Activated B cell treated with CpG ODN at 0.5 μM for 24 hours (primary cell): ENCODE measurements around the gene MX2. TPM values are rescaled to one million over a fixed set of nuclear protein-coding genes. Genes with fewer than 3 reads are reported as not detected.
A peak's percentile ranks its signal among the peaks of the same experiment; 100 is the strongest.

Experiments
- ATAC-seq: fragments of 200-7000 bp; cut with Tn5 transposase; one replicate; pipeline ENCODE4 v1.10.0; 2021; ENCODE audit warnings: low read depth, mild to moderate bottlenecking, moderate library complexity
- CTCF ChIA-PET: fragments of 350-600 bp; sonication (Branson Sonifier 250); formaldehyde crosslinking; loops from one replicate; lab custom pipeline; 2021; ENCODE audit warnings: antibody characterized with exemption; lab: Charles Lee
- POLR2A ChIA-PET: fragments of 350-600 bp; sonication (Branson Sonifier 250); formaldehyde crosslinking; loops from one replicate; lab custom pipeline; 2021; ENCODE audit warnings: antibody characterized with exemption; lab: Charles Lee
- DNase-seq: peaks from one replicate; pipeline ENCODE4 v3.0.0; 2022
- H3K27ac Mint-ChIP-seq: one replicate; pipeline ENCODE4 v1.8.0; 2020; ENCODE audit warnings: mixed read lengths
- H3K27me3 Mint-ChIP-seq: one replicate; pipeline ENCODE4 v1.8.0; 2021; ENCODE audit warnings: mixed read lengths
- H3K36me3 Mint-ChIP-seq: one replicate; pipeline ENCODE4 v1.8.0; 2021; ENCODE audit warnings: low read depth, mixed read lengths
- H3K4me1 Mint-ChIP-seq: one replicate; pipeline ENCODE4 v1.8.0; 2021; ENCODE audit warnings: mixed read lengths
- H3K4me3 Mint-ChIP-seq: one replicate; pipeline ENCODE4 v1.8.0; 2020; ENCODE audit warnings: mild to moderate bottlenecking, mixed read lengths
- H3K9me3 Mint-ChIP-seq: one replicate; pipeline ENCODE4 v1.8.0; 2020; ENCODE audit warnings: mixed read lengths
- CTCF ChIP-seq: fragments of 200-600 bp; IDR thresholded peaks from one replicate; pipeline ENCODE4 v1.8.0; 2022; ENCODE audit warnings: antibody characterized with exemption, mild to moderate bottlenecking
- intact Hi-C: fragments of 100-400 bp; cut with micrococcal nuclease; formaldehyde crosslinking; loops from one replicate; pipeline ENCODE4 v1.15.1; 2024
- total RNA-seq: library from RNA; stranded (reverse); gene quantifications from 2 replicates; pipeline ENCODE4 v1.2.3, GENCODE V29; 2022

MX2 gene
- total RNA-seq, 1 donor from 2014 or later, result 34.4 TPM

- Mint-ChIP-seq H3K27ac (peak overlapping the region; percentile 85), H3K36me3 (peaks cover 18% of the 10 kb centered on the region), H3K9me3 (no peaks in the 10 kb centered on the region), H3K27me3 (no peaks in the 10 kb centered on the region), H3K4me3 (peak overlapping the region; percentile 71), H3K4me1 (peaks cover 72% of the 10 kb centered on the region)
- intact Hi-C loops, result loop anchor here (1.0 to 10.0 kb wide), 9 partner anchors 8 to 695 kb away; partner anchors contain the start of genes BACE2 and MX1
- ChIA-PET POLR2A (interaction anchor here (1.2 to 3.6 kb wide), 7 partner anchors 8 to 202 kb away, joined by 4 to 37 read pairs (median 9); partner anchors contain the start of genes MX1 and MX2), CTCF (interaction anchor here (1.2 to 6.6 kb wide), 4 partner anchors 52 to 91 kb away, joined by 3 to 45 read pairs (median 7); no protein-coding TSS in a partner anchor)
- no peak for TF ChIP-seq CTCF
- DNase-seq (peak; percentile 51), ATAC-seq (peak; percentile 47)
These were observed 7.5 kb downstream of the MX2 start for GRCh38 chr21:41369105-41369919.

- CTCF ChIA-PET, result interaction anchor here (1.2 to 6.6 kb wide), 3 partner anchors 52 to 90 kb away, joined by 3 to 45 read pairs (median 5); no protein-coding TSS in a partner anchor
- TF ChIP-seq CTCF, result no peak
- Mint-ChIP-seq H3K36me3 (peaks cover 17% of the 10 kb centered on the region), H3K4me1 (peaks cover 69% of the 10 kb centered on the region), H3K9me3 (no peaks in the 10 kb centered on the region), H3K27me3 (no peaks in the 10 kb centered on the region), H3K27ac (peak overlapping the region; percentile 85), H3K4me3 (peak overlapping the region; percentile 71)
- intact Hi-C loops, result loop anchor here (1.0 to 10.0 kb wide), 9 partner anchors 9 to 695 kb away; partner anchors contain the start of genes BACE2 and MX1
- DNase-seq, result peak; percentile 25
- POLR2A ChIA-PET, result interaction anchor here (0.7 to 3.6 kb wide), 7 partner anchors 9 to 639 kb away, joined by 3 to 37 read pairs (median 6); partner anchors contain the start of genes MX1 and MX2
- ATAC-seq, result peak; percentile 9
These were observed 8.4 kb downstream of the MX2 start for GRCh38 chr21:41369920-41370839.

- ATAC-seq (no peak), DNase-seq (no peak)
- Mint-ChIP-seq H3K27ac (peak overlapping the region; percentile 85), H3K36me3 (peaks cover 9% of the 10 kb centered on the region), H3K9me3 (no peaks in the 10 kb centered on the region), H3K27me3 (no peaks in the 10 kb centered on the region), H3K4me3 (peak overlapping the region; percentile 71), H3K4me1 (peaks cover 61% of the 10 kb centered on the region)
- ChIA-PET CTCF (interaction anchor here (6.6 kb wide), 1 partner anchor 88 kb away, joined by 45 read pairs; no protein-coding TSS in a partner anchor), POLR2A (interaction anchor here (1.1 to 3.6 kb wide), 3 partner anchors 9 to 55 kb away, joined by 3 to 37 read pairs (median 4); partner anchors contain the start of genes MX1 and MX2)
- no peak for TF ChIP-seq CTCF
- intact Hi-C loops, result no loop called here
These were observed 9.2 kb downstream of the MX2 start for GRCh38 chr21:41370840-41371684.

GRCh38 chr21:41371685-41372030, 9.8 kb downstream of the MX2 start:
- no peaks in the 10 kb centered on the region for H3K9me3 Mint-ChIP-seq
- H3K27me3 Mint-ChIP-seq, result no peaks in the 10 kb centered on the region
- no peak for TF ChIP-seq CTCF
- H3K36me3 Mint-ChIP-seq, result peaks cover 11% of the 10 kb centered on the region
- DNase-seq (no peak), ATAC-seq (no peak)
- H3K27ac Mint-ChIP-seq, result no peak overlapping the region
- ChIA-PET POLR2A (interaction anchor here (1.1 to 1.2 kb wide), 2 partner anchors 10 to 54 kb away, joined by 3 to 4 read pairs; partner anchors contain the start of genes MX1 and MX2), CTCF (interaction anchor here (1.4 to 6.6 kb wide), 2 partner anchors 88 kb away, joined by 3 to 45 read pairs; no protein-coding TSS in a partner anchor)
- peaks cover 55% of the 10 kb centered on the region for H3K4me1 Mint-ChIP-seq
- intact Hi-C loops, result no loop called here
- H3K4me3 Mint-ChIP-seq, result no peak overlapping the region
